Mesothelial cell of epicardium (in vitro differentiated cells): ENCODE data around the gene ACADM. TPM values are rescaled to one million over a fixed set of nuclear protein-coding genes. Genes with fewer than 3 reads are reported as not detected.

ENCODE experiments used
- DNase-seq, 2 experiments: peaks; one replicate each; pipeline ENCODE4 v3.0.0; 2021; ENCODE audit warnings: low spot score in 2 of 2; ENCODE audit not compliant: unreplicated experiment in 2 of 2
- H3K27ac Mint-ChIP-seq: 2 replicates; pipeline ENCODE4 v1.8.0; 2021; ENCODE audit warnings: mixed read lengths
- H3K27me3 Mint-ChIP-seq: 2 replicates; pipeline ENCODE4 v1.8.0; 2021; ENCODE audit warnings: low read depth, mixed read lengths
- H3K36me3 Mint-ChIP-seq: 2 replicates; pipeline ENCODE4 v1.8.0; 2021; ENCODE audit warnings: mixed read lengths
- H3K4me1 Mint-ChIP-seq: 2 replicates; pipeline ENCODE4 v1.8.0; 2021; ENCODE audit warnings: mixed read lengths
- H3K4me3 Mint-ChIP-seq: 2 replicates; pipeline ENCODE4 v1.8.0; 2021; ENCODE audit warnings: mild to moderate bottlenecking, moderate library complexity, mixed read lengths
- H3K9me3 Mint-ChIP-seq: 2 replicates; pipeline ENCODE4 v1.8.0; 2021; ENCODE audit warnings: mixed read lengths
- total RNA-seq: library from RNA; stranded (reverse); gene quantifications from 3 replicates; pipeline ENCODE4 v1.2.1, GENCODE V29; 2021
- TF ChIP-seq, protein P1 (sequence below): fragments of 200-600 bp; sonication (generic); IDR thresholded peaks from one replicate; pipeline ENCODE4 v1.5.0; 2021; ENCODE audit warnings: antibody characterized with exemption; ENCODE audit not compliant: unreplicated experiment

The ACADM gene
- total RNA-seq, 1 donor from 2014 or later: 41.8 TPM

GRCh38 chr1:75725861-75726361 lies 1.4 kb downstream of the ACADM start:
- H3K4me3 Mint-ChIP-seq: peak overlapping the region; percentile 98
- H3K27me3 Mint-ChIP-seq: no peaks in the 10 kb centered on the region
- TF ChIP-seq, protein P1, sequence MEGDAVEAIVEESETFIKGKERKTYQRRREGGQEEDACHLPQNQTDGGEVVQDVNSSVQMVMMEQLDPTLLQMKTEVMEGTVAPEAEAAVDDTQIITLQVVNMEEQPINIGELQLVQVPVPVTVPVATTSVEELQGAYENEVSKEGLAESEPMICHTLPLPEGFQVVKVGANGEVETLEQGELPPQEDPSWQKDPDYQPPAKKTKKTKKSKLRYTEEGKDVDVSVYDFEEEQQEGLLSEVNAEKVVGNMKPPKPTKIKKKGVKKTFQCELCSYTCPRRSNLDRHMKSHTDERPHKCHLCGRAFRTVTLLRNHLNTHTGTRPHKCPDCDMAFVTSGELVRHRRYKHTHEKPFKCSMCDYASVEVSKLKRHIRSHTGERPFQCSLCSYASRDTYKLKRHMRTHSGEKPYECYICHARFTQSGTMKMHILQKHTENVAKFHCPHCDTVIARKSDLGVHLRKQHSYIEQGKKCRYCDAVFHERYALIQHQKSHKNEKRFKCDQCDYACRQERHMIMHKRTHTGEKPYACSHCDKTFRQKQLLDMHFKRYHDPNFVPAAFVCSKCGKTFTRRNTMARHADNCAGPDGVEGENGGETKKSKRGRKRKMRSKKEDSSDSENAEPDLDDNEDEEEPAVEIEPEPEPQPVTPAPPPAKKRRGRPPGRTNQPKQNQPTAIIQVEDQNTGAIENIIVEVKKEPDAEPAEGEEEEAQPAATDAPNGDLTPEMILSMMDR: no peak
- H3K4me1 Mint-ChIP-seq: peaks cover 24% of the 10 kb centered on the region
- DNase-seq: no peak
- H3K9me3 Mint-ChIP-seq: no peaks in the 10 kb centered on the region
- no peak overlapping the region for H3K27ac Mint-ChIP-seq
- H3K36me3 Mint-ChIP-seq: no peaks in the 10 kb centered on the region

GRCh38 chr1:75727571-75727970 lies 3.1 kb downstream of the ACADM start:
- TF ChIP-seq, protein P1: no peak
- Mint-ChIP-seq H3K4me1 (peaks cover 24% of the 10 kb centered on the region), H3K27me3 (no peaks in the 10 kb centered on the region), H3K27ac (no peak overlapping the region), H3K9me3 (no peaks in the 10 kb centered on the region), H3K4me3 (no peak overlapping the region), H3K36me3 (peaks cover 3% of the 10 kb centered on the region)
- no peak for DNase-seq

DNA sequence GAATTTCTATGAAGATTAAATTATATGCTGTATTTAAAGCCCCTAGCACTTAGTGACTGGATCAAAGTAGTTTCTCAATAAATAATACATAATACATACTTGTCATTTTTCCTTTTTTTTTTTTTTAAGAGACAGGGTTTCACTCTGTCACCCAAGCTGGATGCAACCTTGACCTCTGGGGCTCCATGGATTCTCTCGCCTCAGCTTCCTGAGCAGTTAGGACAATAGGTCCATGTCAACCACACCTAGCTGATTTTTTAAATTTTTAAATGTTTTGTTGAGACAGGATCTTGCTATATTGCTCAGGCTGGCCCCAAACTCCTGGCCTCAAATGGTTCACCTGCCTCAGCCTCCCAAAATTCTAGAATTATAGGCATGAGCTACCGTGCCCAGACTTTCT lies 5.9 kb downstream of the ACADM start:
- no peak for DNase-seq
- TF ChIP-seq, protein P1: no peak
- H3K4me3 Mint-ChIP-seq: no peak overlapping the region
- H3K9me3 Mint-ChIP-seq: no peaks in the 10 kb centered on the region
- no peaks in the 10 kb centered on the region for H3K27me3 Mint-ChIP-seq
- peaks cover 22% of the 10 kb centered on the region for H3K4me1 Mint-ChIP-seq
- no peak overlapping the region for H3K27ac Mint-ChIP-seq
- peaks cover 15% of the 10 kb centered on the region for H3K36me3 Mint-ChIP-seq

DNA sequence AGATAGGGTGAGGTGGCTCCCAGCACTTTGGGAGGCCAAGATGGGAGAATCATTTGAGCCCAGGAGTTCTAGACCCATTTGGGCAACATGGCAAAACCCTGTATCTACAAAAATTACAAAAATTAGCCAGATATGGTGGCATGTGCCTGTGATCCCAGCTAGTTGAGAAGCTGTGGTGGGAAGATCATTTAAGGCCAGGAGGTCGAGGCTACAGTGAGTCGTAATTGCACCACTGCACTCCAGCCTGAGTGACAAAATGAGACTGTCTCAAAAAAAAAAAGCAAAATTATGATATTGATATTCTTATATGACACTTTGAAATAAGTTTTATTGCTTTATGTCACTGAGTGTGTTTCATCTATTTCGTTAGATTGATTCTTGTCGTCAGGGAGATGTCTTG lies 7.4 kb downstream of the ACADM start:
- Mint-ChIP-seq H3K27ac (peak overlapping the region; percentile 43), H3K4me3 (no peak overlapping the region), H3K27me3 (no peaks in the 10 kb centered on the region), H3K36me3 (peaks cover 15% of the 10 kb centered on the region), H3K9me3 (no peaks in the 10 kb centered on the region), H3K4me1 (peaks cover 10% of the 10 kb centered on the region)
- no peak for DNase-seq
- TF ChIP-seq, protein P1: no peak

DNA sequence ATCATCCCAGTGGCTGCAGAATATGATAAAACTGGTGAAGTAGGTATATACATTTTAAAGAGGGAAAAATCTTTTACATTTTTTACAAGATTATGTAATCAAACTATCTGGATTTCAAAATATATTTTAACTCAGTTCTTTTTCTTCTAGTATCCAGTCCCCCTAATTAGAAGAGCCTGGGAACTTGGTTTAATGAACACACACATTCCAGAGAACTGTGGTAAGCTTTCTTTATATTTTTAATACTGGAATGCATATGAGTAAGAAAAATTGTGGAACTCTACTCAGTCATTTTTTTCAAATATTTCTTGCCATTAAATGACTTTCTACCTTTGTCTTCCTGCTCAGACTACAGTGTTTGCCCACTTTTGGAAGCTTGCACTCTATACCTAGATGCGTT lies 8.2 kb downstream of the ACADM start:
- Mint-ChIP-seq H3K4me3 (no peak overlapping the region), H3K27me3 (no peaks in the 10 kb centered on the region), H3K36me3 (peaks cover 15% of the 10 kb centered on the region), H3K27ac (peak overlapping the region; percentile 12), H3K9me3 (no peaks in the 10 kb centered on the region), H3K4me1 (peaks cover 3% of the 10 kb centered on the region)
- TF ChIP-seq, protein P1: no peak
- no peak for DNase-seq

- TF ChIP-seq, protein P1: no peak
- Mint-ChIP-seq H3K9me3 (no peaks in the 10 kb centered on the region), H3K27me3 (no peaks in the 10 kb centered on the region), H3K36me3 (peaks cover 15% of the 10 kb centered on the region), H3K4me1 (no peaks in the 10 kb centered on the region), H3K4me3 (no peak overlapping the region), H3K27ac (no peak overlapping the region)
- no peak for DNase-seq
Observed at GRCh38 chr1:75733661-75734060, 9.2 kb downstream of the ACADM start.
